K562 (cell line): ENCODE measurements around the gene CBLC. TPM values are rescaled to one million over a fixed set of nuclear protein-coding genes. Genes with fewer than 3 reads are reported as not detected.

Experiments used
- ATAC-seq: fragments of 200-7000 bp; cut with Tn5 transposase; 3 replicates; pipeline ENCODE4 v1.9.1; 2020; ENCODE audit warnings: moderate library complexity
- BruUV-seq: library from RNA; stranded (reverse); fragments of 400-500 nt; replicated peaks from 2 replicates; lab custom pipeline; 2021; lab: Mats Ljungman, UMichigan
- CTCF ChIA-PET: fragments of 300-600 bp; formaldehyde crosslinking; extraction: SDS; loops from one replicate; lab custom pipeline; 2021; ENCODE audit warnings: low intra/inter-chr PET ratio; lab: Yijun Ruan, JAX
- POLR2A ChIA-PET: fragments of 300-600, 350-650 bp; sonication (Branson Sonifier 250); formaldehyde crosslinking; extraction: SDS; loops from one replicate; lab custom pipeline; 2021; ENCODE audit warnings: antibody characterized with exemption, inconsistent platforms; lab: Yijun Ruan, JAX
- DNase-seq, 4 experiments: peaks; one replicate each; pipeline versions ENCODE4 v3.0.0 to v3.0.0-alpha.2; 2011 to 2018; ENCODE audit warnings: low spot score in 3 of 4, mixed read lengths in 3 of 4; ENCODE audit errors: extremely low read depth in 1 of 4
- FAIRE-seq: peaks from 2 replicates; lab custom pipeline; 2011; peaks lifted over from hg19 to GRCh38; lab: Jason Lieb, UNC
- H2AFZ ChIP-seq: 2 replicates; pipeline ENCODE4 v1.6.0; 2011; ENCODE audit warnings: low read depth, low read length, control low read depth, inconsistent platforms
- H3K27ac ChIP-seq: fragments of 200-600 bp; 3 replicates; pipeline ENCODE4 v1.8.0; 2011; ENCODE audit warnings: low read depth, mild to moderate bottlenecking, control low read depth, inconsistent platforms, low read length, moderate library complexity, mixed read lengths; ENCODE audit errors: extremely low read depth
- H3K27me3 ChIP-seq, 2 experiments: fragments of 300-600 bp in 1 of 2; 2 replicates in 1 of 2; 3 replicates in 1 of 2; pipeline versions ENCODE4 v1.6.0 to v1.8.0; 2011; ENCODE audit warnings: inconsistent platforms in 2 of 2, low read length in 2 of 2, mild to moderate bottlenecking in 1 of 2, mixed read lengths in 1 of 2, moderate library complexity in 1 of 2; ENCODE audit not compliant: control insufficient read depth in 2 of 2, insufficient read depth in 2 of 2
- H3K36me3 ChIP-seq: fragments of 300-600 bp; 3 replicates; pipeline ENCODE4 v1.8.0; 2011; ENCODE audit warnings: mild to moderate bottlenecking, low read length, inconsistent platforms; ENCODE audit not compliant: control insufficient read depth, insufficient read depth
- H3K4me1 ChIP-seq, 2 experiments: fragments of 200-600 bp in 1 of 2; replicated peaks in 1 of 2; 2 replicates in 1 of 2; 3 replicates in 1 of 2; pipeline versions ENCODE4 v1.5.1 to v1.8.0; 2011; ENCODE audit warnings: inconsistent platforms in 2 of 2, low read length in 2 of 2, mild to moderate bottlenecking in 1 of 2, mixed read lengths in 1 of 2, moderate library complexity in 1 of 2; ENCODE audit not compliant: control insufficient read depth in 2 of 2, insufficient read depth in 2 of 2
- H3K4me2 ChIP-seq: 2 replicates; pipeline ENCODE4 v1.6.1; 2011; ENCODE audit warnings: low read length, control low read depth, inconsistent platforms, mixed read lengths; ENCODE audit not compliant: insufficient read depth
- H3K4me3 ChIP-seq: fragments of 200-600 bp; sonication (generic), shearing (Covaris generic); 2 replicates; pipeline ENCODE4 v1.5.1; 2016; ENCODE audit warnings: control low read depth, inconsistent platforms
- H3K79me2 ChIP-seq: fragments of 200-600 bp; 3 replicates; pipeline ENCODE4 v1.8.0; 2011; ENCODE audit warnings: low read length, inconsistent platforms; ENCODE audit not compliant: control insufficient read depth, insufficient read depth
- H3K9ac ChIP-seq, 2 experiments: 2 replicates each; pipeline versions ENCODE4 v1.6.0 to v1.6.1; 2011; ENCODE audit warnings: low read depth in 2 of 2, low read length in 2 of 2, control low read depth in 1 of 2, inconsistent platforms in 1 of 2, mild to moderate bottlenecking in 1 of 2, mixed read lengths in 1 of 2; ENCODE audit not compliant: insufficient read depth in 1 of 2
- H3K9me1 ChIP-seq: one replicate; pipeline ENCODE4 v1.6.0; 2011; ENCODE audit warnings: inconsistent platforms, mild to moderate bottlenecking, low read length, moderate library complexity; ENCODE audit not compliant: control insufficient read depth, insufficient read depth
- H3K9me3 ChIP-seq: replicated peaks from 2 replicates; pipeline ENCODE4 v1.5.1; 2011; ENCODE audit warnings: low read depth, low read length, inconsistent platforms; ENCODE audit not compliant: control insufficient read depth, insufficient read depth
- H4K20me1 ChIP-seq: replicated peaks from 2 replicates; pipeline ENCODE4 v1.6.1; 2011; ENCODE audit warnings: low read length, inconsistent platforms, mixed read lengths; ENCODE audit not compliant: control insufficient read depth, insufficient read depth
- ZNF239 ChIP-seq: fragments of 250-450 bp; sonication (Bioruptor Pico); IDR thresholded peaks from 2 replicates; pipeline ENCODE4 v1.4.0; 2020; ENCODE audit warnings: mild to moderate bottlenecking
- ZNF586 ChIP-seq: fragments of 450-650 bp; formaldehyde crosslinking; conservative IDR thresholded peaks from 2 replicates; pipeline ENCODE4 v1.4.0; 2020; ENCODE audit warnings: mild to moderate bottlenecking, moderate library complexity
- WGBS: fragments of 100-300 bp; shearing (Covaris generic); methylation state at CpG from one replicate; pipeline ENCODE4 v1.1.6; 2016; ENCODE audit warnings: low coverage, mixed read lengths; ENCODE audit not compliant: insufficient coverage; ENCODE audit errors: missing lambda C conversion rate; 5-methylcytosine and 5-hydroxymethylcytosine counted together
- in situ Hi-C: fragments of 300-500 bp; cut with MboI; formaldehyde crosslinking; loops from 4 replicates; pipeline ENCODE4 v1.15.0; 2018; ENCODE audit warnings: inconsistent platforms, mixed read lengths
- intact Hi-C: fragments of 100-400 bp; cut with micrococcal nuclease; formaldehyde crosslinking; loops from 2 replicates; pipeline ENCODE4 v1.14.2; 2022
- polyA plus RNA-seq, 8 experiments: library from polyadenylated mRNA; depleted of rRNA in 4 of 8; stranded (reverse) in 5 of 8; unstranded in 3 of 8; fragments of >200 nt; fragmentation: Nextera tagmentation in 2 of 8; fragmentation: Illumina TruSeq in 1 of 8; extraction: Ambion mirVana in 2 of 8; extraction: Trizol in 1 of 8; gene quantifications; 2 replicates each; pipeline versions ENCODE4 v1.2.1 to v1.2.3, GENCODE V29; 2011 to 2014; ENCODE audit warnings: inconsistent platforms in 1 of 8, missing spikeins in 1 of 8
- total RNA-seq, 7 experiments: library from RNA; depleted of rRNA in 6 of 7; stranded (reverse); fragments of >200 nt in 6 of 7; fragmentation: Illumina TruSeq in 2 of 7; extraction: Trizol in 2 of 7; gene quantifications; 2 replicates each; pipeline versions ENCODE4 v1.2.1 to v1.2.3, GENCODE V29; 2011 to 2021; ENCODE audit warnings: low replicate concordance in 1 of 7

CBLC gene
- total and polyA plus RNA-seq, 9 of the 15 experiments (the other 6 are each of a cell fraction or from before 2014, with no cell fraction given): 0.09 TPM; not detected in 8

GRCh38 chr19:44752123-44752815 lies 25.4 kb upstream of the CBLC start:
- no peaks in the 10 kb centered on the region for H3K27me3 ChIP-seq
- no peaks in the 10 kb centered on the region for H3K9me1 ChIP-seq
- H3K4me2 ChIP-seq: no peak overlapping the region
- intact Hi-C loops: no loop called here
- no peak for DNase-seq
- TF ChIP-seq ZNF239 (CRISPR knock-in tag) (peak; percentile 18; the same call in 1 of the 2 replicates), ZNF586 (CRISPR knock-in tag) (no peak)
- TF ChIP-seq, all 486 proteins: peak for 1
- Histone ChIP-seq H2AFZ (no peak overlapping the region), H3K79me2 (no peaks in the 10 kb centered on the region), H3K27ac (no peak overlapping the region), H4K20me1 (no peaks in the 10 kb centered on the region), H3K4me1 (peaks cover 22 to 54% of the 10 kb centered on the region in 2 experiments), H3K9me3 (no peaks in the 10 kb centered on the region), H3K36me3 (no peaks in the 10 kb centered on the region), H3K4me3 (no peak overlapping the region), H3K9ac (no peak overlapping the region)
- no TSS peak for BruUV-seq
- no peak for FAIRE-seq
- POLR2A ChIA-PET: interaction anchor here (0.6 to 1.3 kb wide), 3 partner anchors 10 to 20 kb away, joined by 3 to 4 read pairs (median 3); no protein-coding TSS in a partner anchor
- 50% methylated on average over 7 of the region's 8 CpGs for WGBS
- CTCF ChIA-PET: no interaction called here
- ATAC-seq: no peak
- in situ Hi-C loops: no loop called here
